Lung (tissue), 12 donors: ENCODE results near the gene BOLL. TPM values are rescaled to one million over a fixed set of nuclear protein-coding genes. Genes with fewer than 3 reads are reported as not detected.

Experiments
- ATAC-seq: fragments of 200-7000 bp; cut with Tn5 transposase; one replicate; pipeline ENCODE4 v1.9.1; 2020; ENCODE audit warnings: moderate number of reproducible peaks; ENCODE audit not compliant: insufficient read depth, low FRiP score
- DNase-seq, 3 donors: peaks; one replicate each; pipeline ENCODE4 v3.0.0-alpha.2; 2013 to 2017
- H3K27ac ChIP-seq, 2 donors: one replicate each; pipeline ENCODE4 v1.5.1; 2013; ENCODE audit warnings: mild to moderate bottlenecking in 2 of 2, moderate library complexity in 2 of 2, control low read depth in 1 of 2, inconsistent platforms in 1 of 2, low read depth in 1 of 2, low read length in 1 of 2
- H3K27me3 ChIP-seq, 3 donors: one replicate each; pipeline ENCODE4 v1.5.1; 2013; ENCODE audit warnings: low read length in 2 of 3; ENCODE audit not compliant: control insufficient read depth in 3 of 3, insufficient read depth in 3 of 3
- H3K36me3 ChIP-seq, 4 donors: one replicate each; pipeline ENCODE4 v1.5.1; 2013; ENCODE audit warnings: low read length in 4 of 4, mild to moderate bottlenecking in 1 of 4, moderate library complexity in 1 of 4; ENCODE audit not compliant: control insufficient read depth in 4 of 4, insufficient read depth in 4 of 4
- H3K4me1 ChIP-seq, 5 donors: one replicate each; pipeline ENCODE4 v1.5.1; 2013; ENCODE audit warnings: low read length in 5 of 5, mild to moderate bottlenecking in 2 of 5, moderate library complexity in 1 of 5; ENCODE audit not compliant: control insufficient read depth in 5 of 5, insufficient read depth in 5 of 5
- H3K4me3 ChIP-seq: one replicate; pipeline ENCODE4 v1.5.1; 2013; ENCODE audit warnings: mild to moderate bottlenecking, control low read depth, moderate library complexity
- H3K9ac ChIP-seq, 2 donors: one replicate each; pipeline ENCODE4 v1.5.1; 2013; ENCODE audit warnings: low read length in 2 of 2, control low read depth in 1 of 2; ENCODE audit not compliant: insufficient read depth in 1 of 2
- H3K9me3 ChIP-seq, 4 donors: one replicate each; pipeline ENCODE4 v1.5.1; 2013; ENCODE audit warnings: low read length in 3 of 4, mild to moderate bottlenecking in 1 of 4, moderate library complexity in 1 of 4; ENCODE audit not compliant: control insufficient read depth in 4 of 4, insufficient read depth in 3 of 4
- WGBS, 2 donors: extraction: QIAGEN DNeasy Blood & Tissue Kit; methylation state at CpG; one replicate each; pipeline ENCODE4 v1.1.7; 2013; 5-methylcytosine and 5-hydroxymethylcytosine counted together
- polyA plus RNA-seq, 2 donors: library from polyadenylated mRNA; stranded (reverse); fragments of 200-250 nt; gene quantifications; one replicate each; pipeline ENCODE4 v1.2.1, GENCODE V29; 2013
- total RNA-seq, 2 donors: library from RNA; depleted of rRNA in 1 of 2; stranded (reverse); fragments of >200 nt in 1 of 2; gene quantifications; one replicate each; pipeline ENCODE4 v1.2.1, GENCODE V29; 2014 to 2021
- TF ChIP-seq, protein P1 (sequence below): IDR thresholded peaks from 2 replicates; pipeline ENCODE4 v1.5.1; 2012; ENCODE audit warnings: mild to moderate bottlenecking; ENCODE audit errors: control extremely low read depth, extremely low read depth
- donor health status: control.
- donor health status: control.
- donor health status: Bipolar disorder and iron deficiency.
- donor health status: healthy.
- donor health status: DM: yes; HTN: yes; CAD: no.

BOLL gene
- total and polyA plus RNA-seq, 4 donors = not detected

DNA sequence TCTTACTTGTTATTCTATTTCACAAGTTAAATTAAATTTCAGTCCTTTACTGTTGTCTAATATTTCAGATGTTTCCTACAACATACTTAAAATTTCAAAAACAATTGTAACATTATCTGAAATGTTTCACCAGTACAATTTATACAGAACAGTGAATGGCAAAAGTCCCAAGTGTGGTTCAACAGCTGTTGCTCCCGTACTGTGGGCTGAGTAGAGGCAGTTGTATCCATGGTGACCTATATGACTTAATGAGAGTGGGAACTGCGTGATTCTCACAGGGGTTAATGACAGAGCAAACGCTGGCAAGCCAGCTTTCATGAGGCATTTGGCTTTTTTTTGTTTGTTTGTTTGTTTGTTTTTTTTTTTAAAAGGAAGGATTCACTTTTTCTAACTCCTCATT lies 13.9 kb upstream of the BOLL start:
- H3K36me3 ChIP-seq = no peaks in the 10 kb centered on the region
- no peaks in the 10 kb centered on the region for H3K27me3 ChIP-seq
- H3K27ac ChIP-seq = no peak overlapping the region
- DNase-seq (peak; percentile 50 to 67 (median 64)), ATAC-seq (no peak)
- H3K9ac ChIP-seq = no peak overlapping the region
- H3K4me3 ChIP-seq = no peak overlapping the region
- 77 to 86% methylated on average over 3 of the region's 3 CpGs for WGBS, 2 donors
- TF ChIP-seq, protein P1, sequence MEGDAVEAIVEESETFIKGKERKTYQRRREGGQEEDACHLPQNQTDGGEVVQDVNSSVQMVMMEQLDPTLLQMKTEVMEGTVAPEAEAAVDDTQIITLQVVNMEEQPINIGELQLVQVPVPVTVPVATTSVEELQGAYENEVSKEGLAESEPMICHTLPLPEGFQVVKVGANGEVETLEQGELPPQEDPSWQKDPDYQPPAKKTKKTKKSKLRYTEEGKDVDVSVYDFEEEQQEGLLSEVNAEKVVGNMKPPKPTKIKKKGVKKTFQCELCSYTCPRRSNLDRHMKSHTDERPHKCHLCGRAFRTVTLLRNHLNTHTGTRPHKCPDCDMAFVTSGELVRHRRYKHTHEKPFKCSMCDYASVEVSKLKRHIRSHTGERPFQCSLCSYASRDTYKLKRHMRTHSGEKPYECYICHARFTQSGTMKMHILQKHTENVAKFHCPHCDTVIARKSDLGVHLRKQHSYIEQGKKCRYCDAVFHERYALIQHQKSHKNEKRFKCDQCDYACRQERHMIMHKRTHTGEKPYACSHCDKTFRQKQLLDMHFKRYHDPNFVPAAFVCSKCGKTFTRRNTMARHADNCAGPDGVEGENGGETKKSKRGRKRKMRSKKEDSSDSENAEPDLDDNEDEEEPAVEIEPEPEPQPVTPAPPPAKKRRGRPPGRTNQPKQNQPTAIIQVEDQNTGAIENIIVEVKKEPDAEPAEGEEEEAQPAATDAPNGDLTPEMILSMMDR = no peak
- H3K9me3 ChIP-seq = peaks cover 0 to 2% (median 0%) of the 10 kb centered on the region in 4 donors
- peaks cover 0 to 4% (median 3%) of the 10 kb centered on the region in 5 donors for H3K4me1 ChIP-seq

DNA sequence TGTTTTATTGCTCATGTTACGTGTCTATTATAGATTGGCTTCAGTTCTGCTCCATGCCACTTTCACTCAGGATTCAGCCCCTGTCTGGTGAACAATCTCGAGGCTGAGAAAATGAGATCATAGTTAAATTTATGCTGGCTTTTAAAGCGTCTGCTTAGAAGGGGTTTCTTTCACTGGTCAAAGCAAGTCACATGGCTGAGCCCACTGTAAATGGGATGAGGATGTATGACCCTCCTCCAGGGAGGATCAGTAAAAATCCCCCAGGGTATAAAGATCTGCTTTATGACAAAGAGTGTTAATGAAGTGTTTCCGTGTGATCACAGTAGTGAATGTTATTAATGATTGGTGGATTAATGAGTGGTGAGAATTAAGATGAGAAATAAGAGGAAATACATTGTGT lies 13.1 kb upstream of the BOLL start:
- WGBS, 2 donors = 74 to 86% methylated on average over 4 of the region's 4 CpGs
- no peak overlapping the region for H3K27ac ChIP-seq
- TF ChIP-seq, protein P1 = no peak
- ATAC-seq (no peak), DNase-seq (no peak)
- no peak overlapping the region for H3K9ac ChIP-seq
- no peaks in the 10 kb centered on the region for H3K36me3 ChIP-seq
- H3K9me3 ChIP-seq = peaks cover 0 to 2% (median 0%) of the 10 kb centered on the region in 4 donors
- no peak overlapping the region for H3K4me3 ChIP-seq
- peaks cover 0 to 3% (median 0%) of the 10 kb centered on the region in 5 donors for H3K4me1 ChIP-seq
- no peaks in the 10 kb centered on the region for H3K27me3 ChIP-seq

DNA sequence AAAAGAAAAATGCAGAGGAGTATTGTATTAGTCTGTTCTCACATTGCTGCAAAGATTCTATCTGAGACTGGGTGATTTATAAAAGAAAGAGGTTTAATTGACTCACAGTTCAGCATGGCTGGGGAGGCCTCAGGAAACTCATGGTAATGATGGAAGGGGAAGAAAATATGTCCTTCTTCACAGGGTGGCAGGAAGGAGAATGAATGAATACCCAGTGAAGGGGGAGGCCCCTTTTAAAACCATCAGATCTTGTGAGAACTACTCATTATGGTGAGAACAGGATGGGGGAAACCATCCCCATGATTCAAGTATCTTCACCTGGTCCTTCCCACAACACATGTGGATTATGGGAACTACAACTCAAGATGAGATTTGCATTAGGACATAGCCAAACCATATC lies 10.2 kb upstream of the BOLL start:
- DNase-seq (no peak), ATAC-seq (no peak)
- no peaks in the 10 kb centered on the region for H3K36me3 ChIP-seq
- no peak overlapping the region for H3K27ac ChIP-seq
- no peak overlapping the region for H3K9ac ChIP-seq
- peaks cover 0 to 3% (median 0%) of the 10 kb centered on the region in 5 donors for H3K4me1 ChIP-seq
- H3K27me3 ChIP-seq = no peaks in the 10 kb centered on the region
- H3K4me3 ChIP-seq = no peak overlapping the region
- TF ChIP-seq, protein P1 = no peak
- peaks cover 0 to 2% (median 0%) of the 10 kb centered on the region in 4 donors for H3K9me3 ChIP-seq

DNA sequence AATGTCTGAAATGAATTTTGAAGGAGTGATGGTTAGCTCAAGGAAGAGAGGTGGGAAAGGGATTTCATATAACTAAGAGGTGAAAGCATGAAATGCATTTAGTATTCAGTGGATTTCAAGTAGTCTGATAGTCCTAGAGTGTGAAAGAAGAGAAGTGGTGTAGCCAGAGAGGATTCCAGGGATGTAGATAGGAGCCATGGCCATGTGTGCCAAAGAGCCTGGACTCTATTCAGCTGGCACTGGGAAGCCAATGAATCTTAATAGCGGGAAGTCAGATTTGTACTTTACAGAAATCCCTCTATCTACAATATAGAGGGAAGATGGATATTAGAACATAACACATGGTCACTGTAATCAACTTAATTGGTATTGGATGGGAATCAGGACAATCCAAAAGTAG lies 8.3 kb upstream of the BOLL start:
- TF ChIP-seq, protein P1 = no peak
- 89 to 93% methylated on average over 1 of the region's 1 CpG for WGBS, 2 donors
- peaks cover 0 to 2% (median 0%) of the 10 kb centered on the region in 4 donors for H3K9me3 ChIP-seq
- peaks cover 0 to 3% (median 0%) of the 10 kb centered on the region in 5 donors for H3K4me1 ChIP-seq
- no peaks in the 10 kb centered on the region for H3K27me3 ChIP-seq
- H3K4me3 ChIP-seq = no peak overlapping the region
- DNase-seq (no peak), ATAC-seq (no peak)
- H3K36me3 ChIP-seq = no peaks in the 10 kb centered on the region
- no peak overlapping the region for H3K9ac ChIP-seq
- H3K27ac ChIP-seq = no peak overlapping the region
